Ovary (tissue), 3 donors: ENCODE measurements around the gene SRC.

Source experiments
- EP300 ChIP-seq: sonication (generic); formaldehyde crosslinking; IDR thresholded peaks from one replicate; pipeline ENCODE4 v1.6.1; 2017; ENCODE audit warnings: antibody characterized with exemption
- POLR2A ChIP-seq: fragments of 450-650 bp; IDR thresholded peaks from one replicate; pipeline ENCODE4 v1.6.1; 2017; ENCODE audit warnings: antibody characterized with exemption, mild to moderate bottlenecking, moderate library complexity
- TF ChIP-seq, protein P1 (sequence below), 3 donors: fragments of 450-650 bp in 2 of 3; fragments of 200-600 bp in 1 of 3; IDR thresholded peaks; one replicate each; pipeline versions ENCODE4 v1.5.1 to v1.8.0; 2016 to 2022; ENCODE audit warnings: antibody characterized with exemption in 3 of 3, mild to moderate bottlenecking in 1 of 3
- donor health status: DM: no; HTN: no; CAD: no.

DNA sequence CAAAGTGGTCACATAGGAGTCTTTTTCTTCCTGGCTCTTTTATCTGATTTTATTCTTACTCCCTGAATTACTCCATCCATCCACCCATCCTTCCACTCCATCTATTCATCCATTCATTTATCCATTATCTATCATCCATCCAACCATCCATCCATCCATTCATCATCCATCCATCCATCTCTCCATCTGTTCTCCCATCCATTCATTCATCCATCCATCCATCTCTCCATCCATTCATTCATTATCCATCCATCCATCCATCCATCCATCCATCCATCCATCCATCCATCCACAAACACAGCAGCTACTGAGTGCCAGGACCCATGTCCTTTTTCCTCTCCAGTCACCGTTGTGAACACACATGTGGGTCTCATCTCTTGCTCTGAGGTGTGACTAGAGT is 96.6 kb downstream of the SRC start:
- TF ChIP-seq EP300: no peak
- TF ChIP-seq, protein P1, sequence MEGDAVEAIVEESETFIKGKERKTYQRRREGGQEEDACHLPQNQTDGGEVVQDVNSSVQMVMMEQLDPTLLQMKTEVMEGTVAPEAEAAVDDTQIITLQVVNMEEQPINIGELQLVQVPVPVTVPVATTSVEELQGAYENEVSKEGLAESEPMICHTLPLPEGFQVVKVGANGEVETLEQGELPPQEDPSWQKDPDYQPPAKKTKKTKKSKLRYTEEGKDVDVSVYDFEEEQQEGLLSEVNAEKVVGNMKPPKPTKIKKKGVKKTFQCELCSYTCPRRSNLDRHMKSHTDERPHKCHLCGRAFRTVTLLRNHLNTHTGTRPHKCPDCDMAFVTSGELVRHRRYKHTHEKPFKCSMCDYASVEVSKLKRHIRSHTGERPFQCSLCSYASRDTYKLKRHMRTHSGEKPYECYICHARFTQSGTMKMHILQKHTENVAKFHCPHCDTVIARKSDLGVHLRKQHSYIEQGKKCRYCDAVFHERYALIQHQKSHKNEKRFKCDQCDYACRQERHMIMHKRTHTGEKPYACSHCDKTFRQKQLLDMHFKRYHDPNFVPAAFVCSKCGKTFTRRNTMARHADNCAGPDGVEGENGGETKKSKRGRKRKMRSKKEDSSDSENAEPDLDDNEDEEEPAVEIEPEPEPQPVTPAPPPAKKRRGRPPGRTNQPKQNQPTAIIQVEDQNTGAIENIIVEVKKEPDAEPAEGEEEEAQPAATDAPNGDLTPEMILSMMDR (IDR thresholded peaks at IDR 0.05): no peak
- TF ChIP-seq POLR2A: no peak
